ENCODE results near the gene LRRN4CL.

Gene LRRN4CL

DNA sequence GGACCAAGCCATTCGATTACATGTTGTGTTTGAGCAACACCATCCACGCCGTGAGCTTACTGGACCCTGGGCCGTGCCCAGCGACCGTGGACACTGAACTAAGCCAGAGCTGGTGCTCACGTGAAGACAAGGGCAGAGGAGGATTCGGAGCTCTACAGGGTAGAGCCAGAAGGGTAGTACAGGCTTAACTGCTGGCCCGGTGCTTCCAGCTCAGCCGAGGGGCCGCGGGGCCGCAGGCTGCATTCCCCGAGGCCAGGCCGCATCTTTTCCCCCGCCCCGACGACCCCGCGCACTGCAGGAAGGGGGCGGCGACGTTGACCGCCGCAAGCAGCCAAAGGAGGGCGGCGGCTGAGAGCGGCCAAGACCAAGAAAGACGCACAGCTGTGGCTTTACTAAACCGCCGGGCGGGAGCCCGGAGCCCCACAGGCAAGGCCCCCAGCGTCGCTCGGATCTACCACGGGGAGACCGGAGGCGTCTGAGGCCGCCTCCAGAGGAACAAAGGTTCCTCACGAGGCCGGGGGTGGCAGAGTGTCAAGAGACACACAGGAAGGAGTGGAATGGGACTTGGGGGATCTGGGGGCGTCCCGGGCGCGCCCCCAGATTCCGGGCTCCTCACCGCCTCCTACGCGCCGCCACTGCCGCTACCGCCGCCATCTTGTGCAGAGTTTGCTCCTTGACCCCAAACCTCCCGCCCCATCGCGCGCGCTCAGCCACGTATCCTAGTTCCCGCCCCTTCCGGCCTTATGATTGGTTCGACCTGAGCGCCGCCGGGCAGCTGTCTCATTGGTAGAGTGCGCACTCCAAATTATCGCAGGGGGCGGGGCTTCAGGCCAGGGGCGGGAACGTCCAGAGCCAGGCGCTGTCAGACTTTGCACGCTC is 43.1 kb downstream of the LRRN4CL start, which contains the start of gene GANAB:
Gene GANAB (minus strand): TSS at position 668 of the 879 bp plus-strand sequence. CDS start 14 bp downstream, at position 654.
- DNase-seq = peak; percentile 98

DNA sequence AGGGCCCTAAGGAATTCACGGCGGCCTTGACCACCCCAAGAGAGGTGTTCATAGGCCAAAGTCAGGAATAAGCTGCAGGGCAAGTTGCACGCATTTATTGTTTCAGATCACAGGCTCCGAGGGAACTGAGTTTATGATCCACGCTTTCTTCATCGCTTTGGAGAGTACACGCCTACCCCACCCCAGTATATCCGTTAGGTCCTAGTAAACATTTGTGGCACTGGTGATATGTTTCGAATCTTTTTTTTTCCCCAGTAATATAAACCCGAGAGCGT is 43.7 kb downstream of the LRRN4CL start:
- no peak for DNase-seq

GRCh38 chr11:62644220-62644619 is 45.1 kb downstream of the LRRN4CL start:
- DNase-seq = no peak

Data from NCI-H510A (cell line).